Neural cell (in vitro differentiated cells): ENCODE measurements around the gene MRPL42.

Source experiments
- POLR2AphosphoS5 ChIP-seq: IDR thresholded peaks from 2 replicates; pipeline ENCODE4 v1.6.1; 2012
- TF ChIP-seq, protein P1 (sequence below): fragments of 450-650 bp; IDR thresholded peaks from 2 replicates; pipeline ENCODE4 v1.5.1; 2014; ENCODE audit warnings: antibody characterized with exemption, mild to moderate bottlenecking, moderate library complexity; ENCODE audit not compliant: poor library complexity, severe bottlenecking

DNA sequence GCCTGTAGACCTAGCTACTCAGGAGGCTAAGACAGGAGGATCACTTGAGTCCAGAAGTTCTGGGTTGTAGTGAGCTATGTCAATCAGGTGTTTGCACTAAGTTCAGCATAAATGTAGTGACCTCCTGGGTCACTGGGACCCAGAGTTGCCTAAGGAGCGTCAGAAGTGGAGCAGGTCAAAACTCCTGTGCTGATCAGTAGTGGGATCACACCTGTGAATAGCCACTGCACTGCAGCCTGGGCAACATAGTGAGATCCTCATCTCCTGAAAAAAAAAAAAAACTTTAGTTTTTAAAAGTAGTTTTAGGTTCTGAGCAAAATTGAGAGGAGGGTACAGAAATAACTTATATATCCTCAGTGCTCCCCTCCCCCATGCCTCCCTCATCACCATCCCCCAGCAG, 42.2 kb downstream of the MRPL42 start:
- TF ChIP-seq, protein P1, sequence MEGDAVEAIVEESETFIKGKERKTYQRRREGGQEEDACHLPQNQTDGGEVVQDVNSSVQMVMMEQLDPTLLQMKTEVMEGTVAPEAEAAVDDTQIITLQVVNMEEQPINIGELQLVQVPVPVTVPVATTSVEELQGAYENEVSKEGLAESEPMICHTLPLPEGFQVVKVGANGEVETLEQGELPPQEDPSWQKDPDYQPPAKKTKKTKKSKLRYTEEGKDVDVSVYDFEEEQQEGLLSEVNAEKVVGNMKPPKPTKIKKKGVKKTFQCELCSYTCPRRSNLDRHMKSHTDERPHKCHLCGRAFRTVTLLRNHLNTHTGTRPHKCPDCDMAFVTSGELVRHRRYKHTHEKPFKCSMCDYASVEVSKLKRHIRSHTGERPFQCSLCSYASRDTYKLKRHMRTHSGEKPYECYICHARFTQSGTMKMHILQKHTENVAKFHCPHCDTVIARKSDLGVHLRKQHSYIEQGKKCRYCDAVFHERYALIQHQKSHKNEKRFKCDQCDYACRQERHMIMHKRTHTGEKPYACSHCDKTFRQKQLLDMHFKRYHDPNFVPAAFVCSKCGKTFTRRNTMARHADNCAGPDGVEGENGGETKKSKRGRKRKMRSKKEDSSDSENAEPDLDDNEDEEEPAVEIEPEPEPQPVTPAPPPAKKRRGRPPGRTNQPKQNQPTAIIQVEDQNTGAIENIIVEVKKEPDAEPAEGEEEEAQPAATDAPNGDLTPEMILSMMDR: no peak
- no peak for TF ChIP-seq POLR2AphosphoS5
